Activated CD4-positive, alpha-beta T cell treated with anti-CD3 and anti-CD28 coated beads, Interleukin-2, amount 50 U/mL, for 16 hours (primary cell): ENCODE measurements around the gene BBLN.

Experiments used
- DNase-seq: peaks from one replicate; pipeline ENCODE4 v3.0.0-alpha.2; 2020

The BBLN gene

GRCh38 chr9:128191406-128192046, 31.5 kb downstream of the BBLN start, which contains the start of gene CIZ1:
TSS of gene CIZ1 (minus strand) at chr9:128191572. CDS start at chr9:128190857, 715 bp downstream.
- peak; percentile 76 for DNase-seq

- peak; percentile 59 for DNase-seq
Observed at GRCh38 chr9:128192601-128193371, 32.7 kb downstream of the BBLN start.

- DNase-seq: no peak
Observed at GRCh38 chr9:128193469-128194096, 33.5 kb downstream of the BBLN start.

- no peak for DNase-seq
Observed at GRCh38 chr9:128201441-128202369, 41.6 kb downstream of the BBLN start.

- no peak for DNase-seq
Observed at GRCh38 chr9:128202648-128203023, 42.6 kb downstream of the BBLN start.

GRCh38 chr9:128203024-128203706, 43.1 kb downstream of the BBLN start, which contains the start of gene DNM1:
TSS of gene DNM1 (plus strand) at chr9:128203379. CDS start at chr9:128203471, 92 bp downstream.
- DNase-seq: peak; percentile 65

GRCh38 chr9:128203707-128204551, 43.9 kb downstream of the BBLN start:
- no peak for DNase-seq

- DNase-seq: no peak
Observed at GRCh38 chr9:128204858-128205257, 44.8 kb downstream of the BBLN start.

- DNase-seq: no peak
Observed at GRCh38 chr9:128205296-128205944, 45.4 kb downstream of the BBLN start.

GRCh38 chr9:128206484-128206883, 46.4 kb downstream of the BBLN start:
- DNase-seq: no peak

GRCh38 chr9:128206916-128207910, 47.1 kb downstream of the BBLN start:
- DNase-seq: no peak

- no peak for DNase-seq
Observed at GRCh38 chr9:128208386-128208785, 48.3 kb downstream of the BBLN start.

- no peak for DNase-seq
Observed at GRCh38 chr9:128208946-128209669, 49.0 kb downstream of the BBLN start.

GRCh38 chr9:128211186-128211980, 51.3 kb downstream of the BBLN start:
- DNase-seq: no peak

- DNase-seq: no peak
Observed at GRCh38 chr9:128211981-128212281, 51.9 kb downstream of the BBLN start.
